Left renal pelvis (tissue), 4 donors: ENCODE measurements around the gene DELE1. TPM values are rescaled to one million over a fixed set of nuclear protein-coding genes. Genes with fewer than 3 reads are reported as not detected.

Source experiments
- DNase-seq, 4 donors: peaks; one replicate each; pipeline ENCODE4 v3.0.0-alpha.2; 2013; ENCODE audit warnings: low read depth in 4 of 4, low spot score in 3 of 4
- polyA plus RNA-seq, 4 donors: library from polyadenylated mRNA; unstranded; fragments of 120-200 nt; gene quantifications; one replicate each; pipeline ENCODE4 v1.2.1, GENCODE V29; 2013; ENCODE audit not compliant: insufficient read length in 4 of 4

The DELE1 gene
- polyA plus RNA-seq: 100 to 1,000 TPM in 2 of 4 donors, 10 to 100 TPM in 2; 87.1 to 130 (median 101) TPM

GRCh38 chr5:141923448-141924313 lies at the start of gene DELE1:
DELE1 (plus strand) TSS chr5:141923871; CDS start chr5:141923942, 71 bp downstream.
- peak; percentile 82 to 88 (median 86) for DNase-seq

- DNase-seq: no peak
These were observed 49.8 kb upstream of the DELE1 start for GRCh38 chr5:141873933-141874261.

- no peak for DNase-seq
These were observed 49.3 kb upstream of the DELE1 start for GRCh38 chr5:141874262-141874964.

- DNase-seq: no peak
These were observed 48.5 kb upstream of the DELE1 start for GRCh38 chr5:141875022-141875740.

- DNase-seq: no peak
These were observed 47.7 kb upstream of the DELE1 start for GRCh38 chr5:141875795-141876627.

- DNase-seq: no peak
These were observed 46.9 kb upstream of the DELE1 start for GRCh38 chr5:141876628-141877355.

- no peak for DNase-seq
These were observed 46.1 kb upstream of the DELE1 start for GRCh38 chr5:141877356-141878185.

GRCh38 chr5:141878186-141878710 lies 45.4 kb upstream of the DELE1 start, which contains the start of gene PCDH1:
PCDH1 (minus strand) TSS chr5:141878410; CDS start chr5:141878262, 148 bp downstream.
- DNase-seq: no peak

GRCh38 chr5:141878711-141879425 lies 44.8 kb upstream of the DELE1 start:
- peak; percentile 82 to 90 (median 88) for DNase-seq

- no peak for DNase-seq
These were observed 44.3 kb upstream of the DELE1 start for GRCh38 chr5:141879426-141879759.

GRCh38 chr5:141879941-141880738 lies 43.5 kb upstream of the DELE1 start:
- no peak for DNase-seq

- DNase-seq: no peak
These were observed 42.5 kb upstream of the DELE1 start for GRCh38 chr5:141880961-141881801.

GRCh38 chr5:141881886-141882285 lies 41.8 kb upstream of the DELE1 start:
- no peak for DNase-seq

- DNase-seq: no peak
These were observed 41.0 kb upstream of the DELE1 start for GRCh38 chr5:141882594-141883183.

GRCh38 chr5:141883184-141883891 lies 40.3 kb upstream of the DELE1 start:
- no peak for DNase-seq
